ENCODE results near the gene NNT.

- TF ChIP-seq CTCF (IDR thresholded peaks at IDR 0.05) (no peak), ZFX (IDR thresholded peaks at IDR 0.05; ENCODE audit: borderline replicate concordance) (no peak)
These were observed 39.7 kb upstream of the NNT start for GRCh38 chr5:43563321-43563720.

Measured in 22Rv1 (cell line).